Measurements from ENCODE around the gene SLC22A31. TPM values are rescaled to one million over a fixed set of nuclear protein-coding genes. Genes with fewer than 3 reads are reported as not detected.
A peak's percentile ranks its signal among the peaks of the same experiment; 100 is the strongest.
"Not testable (repeated sequence)": the region's sequence is repeated elsewhere in the genome, so short reads cannot be mapped to it uniquely, and the experiment has no call there.

The SLC22A31 gene
- total and polyA plus RNA-seq, 9 of the 15 experiments (the other 6 are each of a cell fraction or from before 2014, with no cell fraction given), result 0.29 to 2.2 (median 0.47) TPM; not detected in 3

DNA sequence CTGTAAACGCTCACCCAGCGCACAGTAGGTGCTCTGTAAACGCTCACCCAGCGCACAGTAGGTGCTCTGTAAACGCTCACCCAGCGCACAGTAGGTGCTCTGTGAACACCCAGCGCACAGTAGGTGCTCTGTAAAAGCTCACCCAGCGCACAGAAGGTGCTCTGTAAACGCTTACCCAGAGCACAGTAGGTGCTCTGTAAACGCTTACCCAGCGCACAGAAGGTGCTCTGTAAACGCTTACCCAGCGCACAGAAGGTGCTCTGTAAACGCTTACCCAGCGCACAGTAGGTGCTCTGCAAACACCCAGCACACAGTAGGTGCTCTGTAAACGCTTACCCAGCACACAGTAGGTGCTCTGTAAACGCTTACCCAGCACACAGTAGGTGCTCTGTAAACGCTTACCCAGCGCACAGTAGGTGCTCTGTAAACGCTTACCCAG, 13.7 kb downstream of the SLC22A31 start:
- not testable (repeated sequence) for DNase-seq (ENCODE audit: extremely low read depth in 1 of 4, low spot score in 3 of 4)
- TF ChIP-seq GABPB1 (CRISPR knock-in tag; IDR thresholded peaks at IDR 0.05) (peak; percentile 45; the same call in 1 of the 2 replicates), MEF2D (tag; conservative IDR thresholded peaks at IDR 0.05; ENCODE audit: low read depth) (0 out of 2 replicates have a peak, but pooled peaks have one; percentile 57), BCOR (IDR thresholded peaks at IDR 0.05) (0 out of 2 replicates have a peak, but pooled peaks have one; percentile 12), ZBTB33 (CRISPR knock-in tag; IDR thresholded peaks at IDR 0.05) (peak; percentile 20; the same call in 1 of the 2 replicates), ADNP (tag; IDR thresholded peaks at IDR 0.05) (peak; percentile 98), AFF4 (CRISPR knock-in tag; IDR thresholded peaks at IDR 0.05) (0 out of 2 replicates have a peak, but pooled peaks have one; percentile 63), SMARCA5 (IDR thresholded peaks at IDR 0.05) (peak; percentile 90), CBX1 (IDR thresholded peaks at IDR 0.05; ENCODE audit: low read depth) (peak; percentile 89; the same call in 1 of the 2 replicates), ZNF175 (CRISPR knock-in tag; IDR thresholded peaks at IDR 0.05; ENCODE audit: low read depth) (0 out of 2 replicates have a peak, but pooled peaks have one; percentile 19), KLF1 (tag; IDR thresholded peaks at IDR 0.05) (0 out of 2 replicates have a peak, but pooled peaks have one; percentile 20), STAG1 (CRISPR knock-in tag; IDR thresholded peaks at IDR 0.05; ENCODE audit: borderline replicate concordance) (0 out of 2 replicates have a peak, but pooled peaks have one; percentile 23)
- TF ChIP-seq, protein P1, sequence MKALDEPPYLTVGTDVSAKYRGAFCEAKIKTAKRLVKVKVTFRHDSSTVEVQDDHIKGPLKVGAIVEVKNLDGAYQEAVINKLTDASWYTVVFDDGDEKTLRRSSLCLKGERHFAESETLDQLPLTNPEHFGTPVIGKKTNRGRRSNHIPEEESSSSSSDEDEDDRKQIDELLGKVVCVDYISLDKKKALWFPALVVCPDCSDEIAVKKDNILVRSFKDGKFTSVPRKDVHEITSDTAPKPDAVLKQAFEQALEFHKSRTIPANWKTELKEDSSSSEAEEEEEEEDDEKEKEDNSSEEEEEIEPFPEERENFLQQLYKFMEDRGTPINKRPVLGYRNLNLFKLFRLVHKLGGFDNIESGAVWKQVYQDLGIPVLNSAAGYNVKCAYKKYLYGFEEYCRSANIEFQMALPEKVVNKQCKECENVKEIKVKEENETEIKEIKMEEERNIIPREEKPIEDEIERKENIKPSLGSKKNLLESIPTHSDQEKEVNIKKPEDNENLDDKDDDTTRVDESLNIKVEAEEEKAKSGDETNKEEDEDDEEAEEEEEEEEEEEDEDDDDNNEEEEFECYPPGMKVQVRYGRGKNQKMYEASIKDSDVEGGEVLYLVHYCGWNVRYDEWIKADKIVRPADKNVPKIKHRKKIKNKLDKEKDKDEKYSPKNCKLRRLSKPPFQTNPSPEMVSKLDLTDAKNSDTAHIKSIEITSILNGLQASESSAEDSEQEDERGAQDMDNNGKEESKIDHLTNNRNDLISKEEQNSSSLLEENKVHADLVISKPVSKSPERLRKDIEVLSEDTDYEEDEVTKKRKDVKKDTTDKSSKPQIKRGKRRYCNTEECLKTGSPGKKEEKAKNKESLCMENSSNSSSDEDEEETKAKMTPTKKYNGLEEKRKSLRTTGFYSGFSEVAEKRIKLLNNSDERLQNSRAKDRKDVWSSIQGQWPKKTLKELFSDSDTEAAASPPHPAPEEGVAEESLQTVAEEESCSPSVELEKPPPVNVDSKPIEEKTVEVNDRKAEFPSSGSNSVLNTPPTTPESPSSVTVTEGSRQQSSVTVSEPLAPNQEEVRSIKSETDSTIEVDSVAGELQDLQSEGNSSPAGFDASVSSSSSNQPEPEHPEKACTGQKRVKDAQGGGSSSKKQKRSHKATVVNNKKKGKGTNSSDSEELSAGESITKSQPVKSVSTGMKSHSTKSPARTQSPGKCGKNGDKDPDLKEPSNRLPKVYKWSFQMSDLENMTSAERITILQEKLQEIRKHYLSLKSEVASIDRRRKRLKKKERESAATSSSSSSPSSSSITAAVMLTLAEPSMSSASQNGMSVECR (CRISPR knock-in tag; IDR thresholded peaks at IDR 0.05), result 0 out of 2 replicates have a peak, but pooled peaks have one; percentile 9

More for the DNA sequence above, 13.7 kb downstream of the SLC22A31 start:
- in situ Hi-C loops (cut with MboI); H3K79me2 ChIP-seq (ENCODE audit: control insufficient read depth, insufficient read depth, low read length); H4K20me1 ChIP-seq (replicated peaks; ENCODE audit: control insufficient read depth, insufficient read depth, low read length); BruUV-seq (replicated peaks); H3K9ac ChIP-seq (ENCODE audit: insufficient read depth in 1 of 2, low read depth in 2 of 2, low read length in 2 of 2); H3K4me3 ChIP-seq; ATAC-seq; H3K9me3 ChIP-seq (replicated peaks; ENCODE audit: control insufficient read depth, insufficient read depth, low read depth, low read length); H3K9me1 ChIP-seq (ENCODE audit: control insufficient read depth, insufficient read depth, low read length); H3K27ac ChIP-seq (ENCODE audit: extremely low read depth, low read depth, low read length); H3K36me3 ChIP-seq (ENCODE audit: control insufficient read depth, insufficient read depth, low read length); intact Hi-C loops (cut with micrococcal nuclease); POLR2A ChIA-PET; FAIRE-seq; H2AFZ ChIP-seq (ENCODE audit: low read depth, low read length); H3K4me2 ChIP-seq (ENCODE audit: insufficient read depth, low read length); CTCF ChIA-PET (ENCODE audit: low intra/inter-chr PET ratio): not testable (repeated sequence)
- peaks cover 0 to 47% of the 10 kb centered on the region in 2 experiments; a peak in 4 of 5 replicates for H3K4me1 ChIP-seq (replicated peaks in 1 of 2; ENCODE audit: control insufficient read depth in 2 of 2, insufficient read depth in 2 of 2, low read length in 2 of 2)
- H3K27me3 ChIP-seq (ENCODE audit: control insufficient read depth in 2 of 2, insufficient read depth in 2 of 2, low read length in 2 of 2), result peaks cover 0 to 22% of the 10 kb centered on the region in 2 experiments; a peak in 2 of 5 replicates
- WGBS (ENCODE audit: insufficient coverage, low coverage, missing lambda C conversion rate), result 55% methylated on average over 20 of the region's 20 CpGs
